GM12873 (cell line): Measurements from ENCODE around the gene ULK2.

Experiments used
- TF ChIP-seq, protein P1 (sequence below): IDR thresholded peaks from 2 replicates; pipeline ENCODE4 v1.5.1; 2012; ENCODE audit warnings: low read depth, mild to moderate bottlenecking, moderate library complexity, low read length, control low read depth; ENCODE audit not compliant: insufficient read depth; ENCODE audit errors: missing control alignments

Gene ULK2

DNA sequence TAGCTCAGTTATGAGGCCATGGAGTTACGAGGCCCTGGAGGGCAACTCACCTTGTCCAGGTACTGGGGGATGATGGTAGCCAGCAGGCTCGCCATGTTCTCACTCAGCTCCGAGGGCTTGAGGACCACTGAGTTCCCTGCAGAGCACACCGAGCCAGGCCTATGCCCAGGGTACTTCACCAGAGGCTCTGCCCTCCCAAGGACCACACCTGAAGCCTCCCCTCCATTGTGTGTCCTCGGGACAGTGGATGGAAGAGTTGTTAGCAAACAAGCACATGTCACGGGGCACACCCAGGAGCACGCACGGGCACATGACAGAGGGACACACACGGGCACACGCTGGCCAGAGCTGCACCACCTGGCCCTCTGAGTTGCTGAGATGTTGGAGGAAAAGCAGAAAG, 125.2 kb downstream of the ULK2 start:
- TF ChIP-seq, protein P1, sequence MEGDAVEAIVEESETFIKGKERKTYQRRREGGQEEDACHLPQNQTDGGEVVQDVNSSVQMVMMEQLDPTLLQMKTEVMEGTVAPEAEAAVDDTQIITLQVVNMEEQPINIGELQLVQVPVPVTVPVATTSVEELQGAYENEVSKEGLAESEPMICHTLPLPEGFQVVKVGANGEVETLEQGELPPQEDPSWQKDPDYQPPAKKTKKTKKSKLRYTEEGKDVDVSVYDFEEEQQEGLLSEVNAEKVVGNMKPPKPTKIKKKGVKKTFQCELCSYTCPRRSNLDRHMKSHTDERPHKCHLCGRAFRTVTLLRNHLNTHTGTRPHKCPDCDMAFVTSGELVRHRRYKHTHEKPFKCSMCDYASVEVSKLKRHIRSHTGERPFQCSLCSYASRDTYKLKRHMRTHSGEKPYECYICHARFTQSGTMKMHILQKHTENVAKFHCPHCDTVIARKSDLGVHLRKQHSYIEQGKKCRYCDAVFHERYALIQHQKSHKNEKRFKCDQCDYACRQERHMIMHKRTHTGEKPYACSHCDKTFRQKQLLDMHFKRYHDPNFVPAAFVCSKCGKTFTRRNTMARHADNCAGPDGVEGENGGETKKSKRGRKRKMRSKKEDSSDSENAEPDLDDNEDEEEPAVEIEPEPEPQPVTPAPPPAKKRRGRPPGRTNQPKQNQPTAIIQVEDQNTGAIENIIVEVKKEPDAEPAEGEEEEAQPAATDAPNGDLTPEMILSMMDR, result no peak

DNA sequence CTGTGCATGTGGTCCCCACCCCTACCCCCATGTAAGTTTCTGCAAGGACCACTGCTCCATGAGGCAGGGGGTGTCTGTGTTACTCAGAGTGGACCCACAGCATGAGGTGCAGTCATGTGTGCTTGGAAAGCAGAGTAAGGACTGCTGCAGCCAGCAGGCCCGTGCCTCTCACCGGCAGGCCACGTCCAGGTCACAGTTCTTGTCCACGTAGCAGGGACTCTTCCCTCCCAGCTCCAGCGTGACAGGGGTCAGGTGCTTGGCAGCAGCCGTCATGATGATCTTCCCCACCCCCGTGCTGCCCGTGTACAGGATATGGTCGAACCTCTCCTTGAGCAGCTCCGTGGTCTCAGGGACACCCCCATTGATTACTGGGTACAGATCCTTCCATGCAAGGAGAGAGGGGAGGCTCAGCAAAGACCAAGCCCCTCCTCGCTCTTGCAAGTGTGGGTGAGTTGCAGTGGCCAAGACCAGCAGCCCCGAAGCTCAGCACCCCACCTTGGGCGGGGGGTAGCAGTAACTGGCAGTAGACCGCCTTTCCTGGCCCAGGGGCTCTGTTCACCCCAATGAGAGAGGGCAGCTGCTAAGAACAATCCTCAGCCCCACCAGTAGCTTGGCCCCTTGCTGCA, 125.8 kb downstream of the ULK2 start:
- TF ChIP-seq, protein P1, result no peak

DNA sequence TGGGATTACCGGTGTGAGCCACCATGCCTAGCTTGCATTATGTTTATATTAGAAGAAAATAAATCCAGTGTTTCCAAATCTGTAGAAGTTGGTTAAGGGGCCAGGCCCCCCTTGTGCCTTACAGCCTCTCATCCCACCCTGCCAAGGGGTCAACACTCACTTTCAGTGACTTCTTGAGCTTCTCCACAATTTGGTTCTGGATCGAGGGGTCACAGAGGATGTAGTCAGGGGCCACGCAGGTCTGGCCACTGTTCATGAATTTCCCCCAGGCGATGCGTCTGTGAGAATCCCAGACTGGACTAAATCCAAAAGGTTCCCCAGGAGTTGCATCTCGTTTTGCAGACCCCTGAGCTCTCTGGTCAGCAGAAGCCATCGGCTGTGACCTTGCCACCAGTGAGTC, 126.8 kb downstream of the ULK2 start:
- TF ChIP-seq, protein P1, result no peak

DNA sequence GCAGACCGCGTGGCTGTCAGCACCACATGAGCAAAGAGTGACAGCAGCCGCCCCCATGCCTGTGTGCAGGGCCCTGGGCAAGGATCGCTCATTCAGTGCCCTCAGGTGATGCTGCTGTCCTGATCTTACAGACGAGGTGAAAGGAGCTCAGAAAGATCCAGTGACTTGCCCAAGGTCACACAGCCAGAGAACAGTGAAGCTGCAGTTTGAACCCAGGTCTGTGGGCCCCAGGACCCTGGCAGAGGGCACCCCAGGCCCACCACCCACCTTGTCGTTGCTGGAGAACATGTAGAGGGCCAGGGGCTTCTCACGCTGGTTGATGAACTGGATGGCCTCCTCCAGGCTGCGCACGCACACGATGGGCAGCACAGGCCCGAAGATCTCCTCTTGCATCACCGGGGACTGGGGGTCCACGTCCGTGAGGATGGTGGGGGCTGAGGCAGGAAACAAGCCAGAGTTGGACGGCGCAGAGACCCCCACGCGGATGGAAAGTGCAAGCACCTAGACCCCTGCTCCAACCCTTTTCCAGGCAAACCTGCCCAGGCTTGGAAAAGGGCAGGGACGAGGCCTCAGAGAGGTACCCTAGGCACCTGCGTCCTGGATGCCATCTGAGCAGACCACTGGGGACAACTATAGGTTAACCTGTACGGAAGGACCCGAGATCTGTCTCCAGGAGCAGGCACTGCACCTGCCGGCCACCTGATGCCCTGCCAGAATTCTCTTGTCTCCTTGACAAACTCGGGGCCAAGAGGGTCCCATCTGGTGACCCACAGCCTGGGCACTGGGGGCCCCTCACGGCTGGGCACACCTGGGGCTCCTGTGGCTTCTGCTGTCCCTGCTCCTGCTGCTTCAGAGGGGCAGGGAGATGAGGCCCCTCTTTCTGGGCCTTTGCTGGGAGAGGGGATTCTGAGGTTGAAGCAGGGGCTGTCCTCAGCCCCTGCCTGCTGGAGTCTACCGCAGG, 128.2 kb downstream of the ULK2 start:
- TF ChIP-seq, protein P1, result no peak

DNA sequence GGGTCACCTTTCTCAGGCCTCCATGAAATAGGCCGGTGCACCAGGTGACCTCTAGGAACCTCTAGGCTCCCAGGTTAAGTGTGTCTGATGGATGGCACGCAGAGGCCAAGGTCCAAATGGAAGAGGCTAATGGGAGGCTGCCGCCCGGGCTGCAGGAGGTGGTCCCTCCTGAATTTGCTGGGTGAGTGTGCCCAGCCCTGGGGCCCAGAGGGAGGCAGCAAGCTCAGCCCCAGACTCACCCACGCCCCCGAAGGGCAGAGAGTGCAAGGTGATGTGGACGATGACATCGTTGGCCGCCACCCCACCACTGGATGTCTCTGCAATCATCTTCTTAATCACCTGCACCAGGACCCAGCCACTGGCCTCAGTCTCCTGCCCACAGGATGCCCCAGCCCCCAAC, 129.0 kb downstream of the ULK2 start:
- TF ChIP-seq, protein P1, result no peak

DNA sequence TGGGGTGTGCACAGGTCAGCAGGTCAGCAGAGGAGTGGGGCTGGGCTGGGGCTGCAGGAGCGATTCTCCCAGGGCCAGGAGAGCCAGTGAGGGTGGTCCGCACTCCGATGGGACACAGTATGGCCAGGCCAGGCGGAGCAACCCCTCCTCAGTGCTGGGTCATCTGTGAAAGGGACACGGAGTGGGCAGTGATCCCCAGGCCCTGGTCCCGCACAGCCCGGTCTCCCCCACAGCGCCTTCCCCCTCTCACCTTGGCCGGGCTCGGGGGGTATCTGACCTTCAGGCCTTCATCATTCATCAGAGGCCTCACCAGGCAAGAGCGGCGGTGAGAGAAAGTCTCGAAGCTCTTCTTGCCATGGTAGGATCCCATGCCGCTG, 129.7 kb downstream of the ULK2 start:
- TF ChIP-seq, protein P1, result no peak

DNA sequence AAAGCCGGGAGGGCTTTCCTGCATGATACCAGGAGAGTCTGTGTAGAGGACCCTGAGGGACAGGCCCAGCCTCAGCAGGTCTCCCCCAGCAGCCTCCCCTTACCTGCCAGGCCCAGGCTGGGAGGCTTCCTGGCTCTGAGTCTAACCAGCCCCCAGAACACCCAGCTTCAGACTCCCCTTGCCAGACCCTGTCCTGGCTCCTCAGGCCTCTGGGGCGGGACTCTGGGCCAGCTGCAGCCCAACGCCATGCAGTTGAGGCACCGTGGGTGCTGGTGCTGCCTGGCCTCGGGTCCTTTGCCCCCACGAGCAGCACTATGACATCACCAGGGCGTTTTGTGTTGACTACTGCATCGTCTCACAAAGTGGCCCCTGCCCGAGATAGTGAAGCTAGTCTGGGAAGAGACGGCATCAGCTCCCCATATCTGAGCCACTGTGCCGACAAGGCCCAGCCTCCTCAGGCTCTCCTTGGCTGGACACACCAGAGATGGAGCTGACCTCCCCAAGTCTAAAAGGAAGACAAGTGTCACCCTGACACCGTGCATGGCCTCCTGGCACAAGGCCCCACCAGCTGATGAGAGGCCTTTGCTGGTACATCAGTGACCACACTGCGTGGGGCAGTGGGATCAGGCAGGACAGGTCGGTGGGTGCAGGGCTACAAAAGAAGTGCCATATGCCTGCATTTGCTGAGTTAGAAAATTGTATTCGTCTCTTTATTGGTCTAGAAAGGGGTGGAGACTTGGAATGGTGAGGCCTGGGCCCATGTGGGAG, 130.2 kb downstream of the ULK2 start:
- TF ChIP-seq, protein P1, result no peak
